BLaER1 (cell line): ENCODE measurements around the gene CACNA1C.

Source experiments
- H3K27ac ChIP-seq: shearing (Covaris generic); formaldehyde crosslinking; 2 replicates; pipeline ENCODE4 v1.8.1; 2022
- H3K27me3 ChIP-seq: shearing (Covaris generic); formaldehyde crosslinking; 2 replicates; pipeline ENCODE4 v1.8.1; 2022
- H3K36me3 ChIP-seq: shearing (Covaris generic); formaldehyde crosslinking; 2 replicates; pipeline ENCODE4 v1.8.1; 2022
- H3K4me1 ChIP-seq: shearing (Covaris generic); formaldehyde crosslinking; 2 replicates; pipeline ENCODE4 v1.8.1; 2022
- H3K4me2 ChIP-seq: shearing (Covaris generic); formaldehyde crosslinking; 2 replicates; pipeline ENCODE4 v1.8.1; 2022
- H3K4me3 ChIP-seq: shearing (Covaris generic); formaldehyde crosslinking; 2 replicates; pipeline ENCODE4 v1.8.1; 2022
- H3K9ac ChIP-seq: shearing (Covaris generic); formaldehyde crosslinking; 2 replicates; pipeline ENCODE4 v1.8.1; 2022
- H3K9me3 ChIP-seq: shearing (Covaris generic); formaldehyde crosslinking; 2 replicates; pipeline ENCODE4 v1.8.1; 2022
- H4K20me1 ChIP-seq: shearing (Covaris generic); formaldehyde crosslinking; 2 replicates; pipeline ENCODE4 v1.8.1; 2022
- Cebpa-rat ChIP-seq: shearing (Covaris generic); IDR thresholded peaks from 2 replicates; pipeline ENCODE4 v1.8.1; 2022

Gene CACNA1C

DNA sequence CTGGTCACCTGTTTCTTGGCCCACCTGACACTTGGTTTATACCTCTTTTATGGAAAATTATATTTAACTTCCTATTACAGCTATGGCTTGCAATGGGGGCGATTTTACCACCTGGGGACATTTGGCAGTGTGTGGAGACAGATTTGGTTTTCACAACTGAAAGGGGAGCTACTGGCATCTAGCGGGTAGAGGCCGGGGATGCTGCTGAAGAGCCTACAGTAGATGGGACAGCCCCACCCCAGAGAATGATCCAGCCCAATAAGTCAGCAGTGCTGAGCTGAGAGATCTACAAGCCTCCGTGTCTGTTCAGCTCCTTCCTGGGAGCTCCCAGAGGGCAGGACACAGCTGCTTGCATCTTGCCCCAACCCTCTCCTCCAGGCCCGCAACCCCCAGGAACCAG is 302.8 kb downstream of the CACNA1C start:
- no peak overlapping the region for H3K27ac ChIP-seq
- H3K9me3 ChIP-seq: no peaks in the 10 kb centered on the region
- TF ChIP-seq Cebpa-rat: no peak
- no peak overlapping the region for H3K4me3 ChIP-seq
- H3K4me2 ChIP-seq: peak overlapping the region; percentile 85
- H3K9ac ChIP-seq: no peak overlapping the region
- H3K36me3 ChIP-seq: no peaks in the 10 kb centered on the region
- H4K20me1 ChIP-seq: no peaks in the 10 kb centered on the region
- peaks cover 91% of the 10 kb centered on the region for H3K4me1 ChIP-seq
- no peaks in the 10 kb centered on the region for H3K27me3 ChIP-seq

- Histone ChIP-seq H3K4me3 (no peak overlapping the region), H3K4me2 (0 out of 2 replicates have a peak overlapping the region, but pooled peaks have one; percentile 85), H3K9ac (no peak overlapping the region), H3K27ac (no peak overlapping the region), H3K9me3 (no peaks in the 10 kb centered on the region), H3K4me1 (peaks cover 81% of the 10 kb centered on the region), H3K27me3 (no peaks in the 10 kb centered on the region), H4K20me1 (no peaks in the 10 kb centered on the region), H3K36me3 (no peaks in the 10 kb centered on the region)
- no peak for TF ChIP-seq Cebpa-rat
Measured at GRCh38 chr12:2356601-2357125, 303.9 kb downstream of the CACNA1C start.

GRCh38 chr12:2358986-2359658 is 306.3 kb downstream of the CACNA1C start:
- Histone ChIP-seq H3K4me2 (peak overlapping the region; percentile 62), H3K9ac (no peak overlapping the region), H3K9me3 (no peaks in the 10 kb centered on the region), H3K4me1 (peaks cover 56% of the 10 kb centered on the region), H3K27ac (0 out of 2 replicates have a peak overlapping the region, but pooled peaks have one; percentile 32), H3K4me3 (no peak overlapping the region), H3K27me3 (no peaks in the 10 kb centered on the region), H4K20me1 (no peaks in the 10 kb centered on the region), H3K36me3 (no peaks in the 10 kb centered on the region)
- no peak for TF ChIP-seq Cebpa-rat

DNA sequence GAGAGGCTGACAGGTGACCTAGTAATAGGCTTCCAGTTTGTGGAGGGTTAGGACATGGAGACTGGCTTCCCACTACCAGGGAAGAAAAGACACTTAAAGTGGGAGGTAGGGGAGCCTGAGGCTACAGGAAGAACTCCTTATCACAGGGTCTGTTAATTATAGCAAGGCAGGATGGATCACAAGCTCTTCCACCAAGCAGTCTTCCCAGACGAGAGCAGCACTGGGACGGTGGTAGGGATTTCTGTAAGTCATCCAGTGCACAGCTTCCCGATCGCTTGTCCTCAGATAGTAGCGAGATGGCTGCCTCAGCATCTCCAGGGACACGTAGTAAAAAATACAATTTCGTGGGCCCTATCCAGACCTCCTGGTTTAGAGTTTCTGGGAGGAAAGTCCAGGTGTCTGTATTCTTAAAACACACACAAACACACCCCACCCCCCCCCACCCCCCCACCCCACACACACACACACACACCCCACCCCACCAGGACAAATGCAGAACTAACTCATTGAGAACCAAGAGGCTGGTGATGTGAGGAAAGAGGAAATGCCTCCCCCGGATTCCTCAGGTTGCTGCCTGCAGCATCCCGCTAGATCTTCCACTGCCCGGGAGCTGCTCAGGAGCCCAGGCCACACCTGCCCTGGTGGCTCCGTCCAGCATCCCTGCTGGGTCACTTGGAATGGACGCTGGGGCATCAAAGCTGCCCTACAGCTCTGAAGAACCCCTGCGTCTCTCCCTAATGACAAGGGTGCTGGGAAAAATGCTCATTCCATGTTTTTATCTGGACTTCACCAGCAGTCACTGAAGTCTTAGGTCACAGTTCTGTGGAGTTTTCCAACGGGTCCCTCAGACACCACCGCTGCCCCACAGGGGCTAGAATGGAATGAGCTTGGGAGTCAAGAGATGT is 307.2 kb downstream of the CACNA1C start:
- H3K4me3 ChIP-seq: no peak overlapping the region
- H3K36me3 ChIP-seq: no peaks in the 10 kb centered on the region
- H3K27ac ChIP-seq: no peak overlapping the region

GRCh38 chr12:2360630-2361170 is 307.9 kb downstream of the CACNA1C start:
- no peak overlapping the region for H3K27ac ChIP-seq

More for the DNA sequence above, 307.2 kb downstream of the CACNA1C start:
- H4K20me1 ChIP-seq: no peaks in the 10 kb centered on the region
- no peaks in the 10 kb centered on the region for H3K27me3 ChIP-seq
- H3K4me2 ChIP-seq: no peak overlapping the region
- peaks cover 48% of the 10 kb centered on the region for H3K4me1 ChIP-seq
- no peak for TF ChIP-seq Cebpa-rat
- H3K9me3 ChIP-seq: no peaks in the 10 kb centered on the region
- no peak overlapping the region for H3K9ac ChIP-seq

GRCh38 chr12:2363836-2364609 is 311.2 kb downstream of the CACNA1C start:
- Histone ChIP-seq H3K4me2 (no peak overlapping the region), H3K36me3 (no peaks in the 10 kb centered on the region), H3K9me3 (peaks cover 7% of the 10 kb centered on the region; the same call in 1 of the 2 replicates), H3K27ac (no peak overlapping the region), H3K9ac (no peak overlapping the region), H3K27me3 (no peaks in the 10 kb centered on the region), H4K20me1 (no peaks in the 10 kb centered on the region), H3K4me1 (peaks cover 7% of the 10 kb centered on the region), H3K4me3 (no peak overlapping the region)
- no peak for TF ChIP-seq Cebpa-rat

More at GRCh38 chr12:2360630-2361170, 307.9 kb downstream of the CACNA1C start:
- H3K9me3 ChIP-seq: no peaks in the 10 kb centered on the region
- no peak overlapping the region for H3K4me2 ChIP-seq
- no peaks in the 10 kb centered on the region for H3K36me3 ChIP-seq
- TF ChIP-seq Cebpa-rat: no peak
- H3K27me3 ChIP-seq: no peaks in the 10 kb centered on the region
- no peak overlapping the region for H3K9ac ChIP-seq
- no peaks in the 10 kb centered on the region for H4K20me1 ChIP-seq
- H3K4me1 ChIP-seq: peaks cover 41% of the 10 kb centered on the region
- no peak overlapping the region for H3K4me3 ChIP-seq

DNA sequence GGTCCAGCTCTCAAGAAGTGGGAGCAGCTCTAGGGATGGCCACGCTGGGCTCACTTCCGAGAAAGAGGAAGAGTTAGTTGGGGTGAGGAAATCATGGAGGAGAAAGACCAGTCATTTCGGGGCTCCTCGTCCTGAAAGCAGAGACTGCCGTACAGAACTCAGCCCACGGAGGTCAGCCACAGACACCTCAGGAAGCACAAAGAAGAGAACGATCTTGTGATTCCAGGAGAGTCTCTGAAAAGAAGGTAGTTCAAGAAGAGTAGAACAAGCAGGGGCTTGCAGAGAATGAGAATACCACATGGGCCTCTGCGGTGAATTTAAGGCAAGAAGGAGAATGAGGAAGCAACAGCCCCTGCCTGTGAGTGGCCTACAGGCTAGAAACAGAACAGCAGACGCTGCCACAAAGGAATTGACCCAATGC is 311.9 kb downstream of the CACNA1C start:
- 0 out of 2 replicates have a peak, but pooled peaks cover 1% of the 10 kb centered on the region for H3K4me1 ChIP-seq
- no peak overlapping the region for H3K27ac ChIP-seq
- H3K9me3 ChIP-seq: peaks cover 7% of the 10 kb centered on the region; the same call in 1 of the 2 replicates

DNA sequence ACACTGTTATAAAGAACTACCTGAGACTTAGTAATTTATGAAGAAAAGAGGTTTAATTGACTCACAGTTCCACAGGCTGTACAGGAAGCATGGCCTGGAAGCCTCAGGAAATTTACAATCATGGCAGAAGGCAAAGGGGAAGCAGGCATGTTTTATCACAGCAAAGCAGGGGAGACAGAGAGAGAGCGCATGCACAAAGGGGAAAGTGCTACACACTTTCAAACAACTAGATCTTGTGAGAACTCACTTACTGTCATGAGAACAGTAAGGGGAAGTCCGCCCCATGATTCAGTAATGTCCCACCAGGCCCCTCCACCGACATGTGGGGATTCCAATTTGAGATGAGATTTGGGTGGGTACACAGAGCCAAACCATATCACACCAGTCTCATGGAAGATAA is 313.9 kb downstream of the CACNA1C start:
- Histone ChIP-seq H4K20me1 (no peaks in the 10 kb centered on the region), H3K4me2 (no peak overlapping the region), H3K9ac (no peak overlapping the region), H3K36me3 (no peaks in the 10 kb centered on the region), H3K4me1 (no peaks in the 10 kb centered on the region), H3K27ac (no peak overlapping the region), H3K4me3 (no peak overlapping the region), H3K27me3 (no peaks in the 10 kb centered on the region), H3K9me3 (peaks cover 7% of the 10 kb centered on the region; the same call in 1 of the 2 replicates)
- no peak for TF ChIP-seq Cebpa-rat

More for the DNA sequence above, 311.9 kb downstream of the CACNA1C start:
- no peaks in the 10 kb centered on the region for H4K20me1 ChIP-seq
- no peak overlapping the region for H3K4me2 ChIP-seq
- H3K4me3 ChIP-seq: no peak overlapping the region
- H3K9ac ChIP-seq: no peak overlapping the region
- H3K27me3 ChIP-seq: no peaks in the 10 kb centered on the region
- no peaks in the 10 kb centered on the region for H3K36me3 ChIP-seq
- no peak for TF ChIP-seq Cebpa-rat

GRCh38 chr12:2372178-2372577 is 319.4 kb downstream of the CACNA1C start:
- Histone ChIP-seq H3K9ac (no peak overlapping the region), H3K27me3 (no peaks in the 10 kb centered on the region), H3K36me3 (no peaks in the 10 kb centered on the region), H3K4me3 (no peak overlapping the region), H3K4me2 (no peak overlapping the region), H3K9me3 (peaks cover under 1% of the 10 kb centered on the region; the same call in 1 of the 2 replicates), H3K27ac (no peak overlapping the region), H4K20me1 (no peaks in the 10 kb centered on the region), H3K4me1 (no peaks in the 10 kb centered on the region)
- TF ChIP-seq Cebpa-rat: no peak
